NB4 (cell line): ENCODE data around the gene ANKS1B.

Source experiments
- CTCF ChIP-seq: IDR thresholded peaks from one replicate; pipeline ENCODE4 v1.5.1; 2012; ENCODE audit warnings: low read depth, low read length
- MAX ChIP-seq: IDR thresholded peaks from 2 replicates; pipeline ENCODE4 v1.6.1; 2011; ENCODE audit warnings: low read depth, low read length
- MYC ChIP-seq: IDR thresholded peaks from 2 replicates; pipeline ENCODE4 v1.6.1; 2011; ENCODE audit warnings: low read depth, low read length
- POLR2A ChIP-seq: IDR thresholded peaks from 2 replicates; pipeline ENCODE4 v1.6.1; 2011; ENCODE audit warnings: mild to moderate bottlenecking; ENCODE audit not compliant: insufficient read length; ENCODE audit errors: extremely low read depth

GRCh38 chr12:98745578-98746391 lies 1239.0 kb downstream of the ANKS1B start:
- no peak for TF ChIP-seq POLR2A
- no peak for TF ChIP-seq CTCF
- no peak for TF ChIP-seq MAX
- TF ChIP-seq MYC, result no peak
